GM10266 (cell line): ENCODE data around the gene SPINK4.

Experiments
- DNase-seq: peaks from one replicate; pipeline ENCODE4 v3.0.0; 2012; ENCODE audit errors: extremely low spot score
- CTCF ChIP-seq: IDR thresholded peaks from 2 replicates; pipeline ENCODE4 v1.5.1; 2012; ENCODE audit warnings: mild to moderate bottlenecking, low read depth; ENCODE audit not compliant: control insufficient read depth, insufficient read depth; ENCODE audit errors: missing control alignments

The SPINK4 gene

GRCh38 chr9:33239921-33240320, at the start of gene SPINK4:
Gene SPINK4 (plus strand): TSS chr9:33240167. CDS start chr9:33240209, 42 bp downstream.
- DNase-seq, result no peak
- TF ChIP-seq CTCF, result no peak

GRCh38 chr9:33192493-33193255, 47.3 kb upstream of the SPINK4 start:
- DNase-seq, result no peak
- TF ChIP-seq CTCF, result no peak

GRCh38 chr9:33193818-33194217, 46.1 kb upstream of the SPINK4 start:
- no peak for TF ChIP-seq CTCF
- DNase-seq, result no peak

- no peak for DNase-seq
- no peak for TF ChIP-seq CTCF
Measured at GRCh38 chr9:33196736-33197135, 43.2 kb upstream of the SPINK4 start.

- no peak for DNase-seq
- TF ChIP-seq CTCF, result no peak
Measured at GRCh38 chr9:33197279-33198152, 42.5 kb upstream of the SPINK4 start.

GRCh38 chr9:33198165-33198564, 41.8 kb upstream of the SPINK4 start:
- no peak for DNase-seq
- TF ChIP-seq CTCF, result no peak

GRCh38 chr9:33202018-33202417, 37.9 kb upstream of the SPINK4 start:
- no peak for TF ChIP-seq CTCF
- DNase-seq, result peak; percentile 30
